HG03439 (cell line): ENCODE results near the gene CMIP.

Experiments used
- ATAC-seq: cut with Tn5 transposase; IDR thresholded peaks from one replicate; pipeline ENCODE4 v1.9.1; 2021; ENCODE audit warnings: mild to moderate bottlenecking, moderate library complexity; ENCODE audit not compliant: unreplicated experiment

CMIP gene

DNA sequence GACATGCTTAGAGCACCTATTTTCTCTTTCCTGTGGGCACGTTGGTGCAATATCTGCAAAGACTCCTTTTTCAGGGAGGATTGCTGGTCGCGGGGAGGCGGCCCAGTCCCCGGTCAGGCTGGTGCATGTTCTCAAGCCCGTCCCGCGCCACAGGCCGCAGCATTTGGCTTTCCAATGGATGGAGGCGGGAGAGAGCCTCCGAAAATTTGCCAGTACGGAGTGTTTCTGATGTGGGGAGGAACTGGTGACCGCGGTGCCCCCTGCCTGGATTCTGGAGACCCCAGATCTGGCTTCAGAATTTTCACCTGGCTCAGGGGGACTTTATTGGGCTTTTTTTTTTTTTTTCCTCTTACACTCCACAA lies 2.3 kb downstream of the CMIP start:
- no peak for ATAC-seq

DNA sequence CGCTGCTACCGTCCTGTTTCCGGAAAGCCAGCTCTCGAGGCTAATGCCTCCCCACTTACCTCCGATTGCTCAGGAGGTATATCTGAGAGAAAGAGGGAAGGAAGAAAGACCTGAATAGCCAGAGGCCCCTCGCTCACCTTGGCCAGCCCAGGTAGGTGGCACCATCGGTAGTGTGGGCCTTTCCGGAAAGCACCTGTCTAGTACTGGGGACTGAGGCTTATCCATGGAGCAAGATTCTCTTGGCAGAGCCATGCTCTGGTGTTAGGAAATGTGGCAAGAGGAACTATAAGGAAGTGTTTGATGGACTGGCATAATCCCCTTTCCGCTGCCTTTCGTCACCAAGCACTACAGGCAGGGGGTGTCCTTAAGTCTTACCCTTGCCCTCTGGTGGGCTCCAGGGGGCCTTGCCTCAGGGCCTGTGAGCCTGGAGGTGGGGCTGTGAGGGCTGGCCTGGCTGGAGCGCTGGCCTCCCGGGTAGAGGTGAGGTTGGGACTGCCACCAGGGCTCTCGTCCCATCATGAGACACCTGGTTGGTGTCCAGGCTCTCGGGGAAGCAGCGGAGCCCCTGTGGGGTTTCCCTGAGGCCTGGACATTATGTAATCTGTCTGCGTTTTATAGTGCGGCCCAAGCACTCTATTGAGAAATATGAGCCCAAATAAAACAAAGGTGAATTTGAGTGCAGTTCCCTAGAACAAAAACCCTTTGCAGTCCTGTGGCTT lies 2.9 kb downstream of the CMIP start:
- no peak for ATAC-seq

GRCh38 chr16:81448154-81449131 lies 3.8 kb downstream of the CMIP start:
- no peak for ATAC-seq

DNA sequence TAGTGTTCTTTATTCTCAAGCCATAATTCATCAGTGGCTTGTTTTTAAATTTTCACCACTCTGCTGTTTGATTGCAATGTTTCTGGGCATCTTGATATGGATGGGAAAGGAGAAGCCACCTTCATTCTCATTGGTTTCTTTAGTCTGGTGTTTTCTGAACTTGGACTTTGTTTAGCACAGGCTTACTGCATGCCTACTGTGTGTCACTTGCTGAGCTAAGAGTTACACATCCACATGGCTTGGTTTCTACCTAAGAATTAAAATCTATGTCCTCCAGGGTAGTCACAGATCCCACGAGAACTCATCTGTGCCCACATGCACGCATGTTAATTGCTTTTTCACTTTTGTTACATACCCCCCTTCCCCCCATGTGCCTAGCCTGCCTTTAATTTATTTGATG lies 4.6 kb downstream of the CMIP start:
- no peak for ATAC-seq

- no peak for ATAC-seq
Measured at GRCh38 chr16:81449899-81450608, 5.4 kb downstream of the CMIP start.

DNA sequence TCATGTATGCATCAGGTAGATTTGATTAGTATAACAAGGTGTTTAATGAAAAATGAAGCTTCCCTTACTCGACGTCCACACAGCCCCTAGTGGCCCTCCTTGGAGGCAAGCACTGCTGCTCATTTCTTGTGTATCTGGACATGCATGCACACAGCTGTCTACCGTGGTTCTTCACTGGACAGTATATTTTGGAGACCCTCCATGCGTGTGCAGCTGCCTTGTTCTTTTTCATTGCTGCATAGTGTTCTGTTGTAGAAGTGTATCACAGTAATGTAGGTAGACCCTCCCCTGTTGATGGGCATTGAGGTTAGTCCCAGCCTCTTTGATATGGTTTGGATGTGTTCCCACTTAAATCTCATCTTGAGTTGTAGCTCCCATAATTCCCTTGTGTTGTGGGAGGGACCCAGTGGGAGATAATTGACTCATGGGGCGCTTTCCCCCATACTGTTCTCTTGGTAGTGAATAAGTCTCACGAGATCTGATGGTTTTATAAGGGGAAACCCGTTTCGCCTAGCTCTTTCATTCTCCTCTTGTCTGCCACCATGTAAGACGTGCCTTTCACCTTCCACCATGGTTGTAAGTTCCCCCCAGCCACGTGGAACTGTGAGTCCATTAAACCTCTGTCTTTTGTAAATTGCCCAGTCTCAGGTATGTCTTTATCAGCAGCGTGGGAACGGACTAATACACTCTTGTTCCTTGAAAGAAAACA lies 6.3 kb downstream of the CMIP start:
- ATAC-seq: no peak

DNA sequence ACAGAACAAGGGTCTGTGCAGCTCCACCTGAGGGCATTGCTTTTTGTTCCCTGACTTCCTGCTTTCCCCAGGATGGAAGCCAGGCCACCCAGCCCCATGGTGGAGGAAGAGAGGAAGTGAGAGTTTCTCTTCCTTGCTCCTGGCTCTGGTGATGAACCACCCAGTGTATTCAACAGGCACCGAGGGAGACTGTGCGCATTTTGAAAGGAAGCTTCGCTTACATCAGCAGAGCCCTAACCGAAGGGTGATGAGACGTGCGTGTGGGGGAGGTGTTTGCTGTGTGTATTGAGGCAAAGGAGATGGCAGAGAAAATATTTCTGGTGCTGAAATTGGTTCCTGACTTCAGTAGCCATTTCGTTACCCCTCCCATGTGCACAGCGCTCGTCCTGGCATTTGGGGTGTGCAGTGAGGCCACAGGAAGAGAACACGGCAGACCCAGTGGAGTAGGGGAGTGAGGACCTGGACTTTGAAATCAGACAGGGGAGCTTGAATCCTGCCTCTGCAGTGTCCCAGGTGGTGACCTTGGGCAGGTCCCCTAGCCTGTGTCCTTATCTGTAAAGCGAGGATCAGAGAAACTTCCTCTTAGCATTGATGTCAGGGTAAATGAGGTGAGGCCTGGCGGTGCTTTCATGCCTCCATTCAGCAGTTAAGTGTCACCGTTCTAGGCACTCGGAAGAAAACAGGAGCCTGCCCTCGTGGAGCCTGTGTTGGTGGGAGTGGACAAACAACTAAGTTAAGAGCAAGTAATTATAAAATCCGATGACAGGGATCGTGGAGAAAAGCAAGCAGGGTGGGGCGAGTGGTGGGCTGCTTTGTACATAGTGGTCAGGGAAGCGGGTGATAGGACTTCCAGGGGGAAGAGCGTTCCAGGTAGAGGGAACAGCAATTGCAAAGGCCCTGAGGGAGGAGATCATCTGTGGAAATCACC lies 7.4 kb downstream of the CMIP start:
- no peak for ATAC-seq

- ATAC-seq: no peak
Measured at GRCh38 chr16:81453091-81453728, 8.6 kb downstream of the CMIP start.

DNA sequence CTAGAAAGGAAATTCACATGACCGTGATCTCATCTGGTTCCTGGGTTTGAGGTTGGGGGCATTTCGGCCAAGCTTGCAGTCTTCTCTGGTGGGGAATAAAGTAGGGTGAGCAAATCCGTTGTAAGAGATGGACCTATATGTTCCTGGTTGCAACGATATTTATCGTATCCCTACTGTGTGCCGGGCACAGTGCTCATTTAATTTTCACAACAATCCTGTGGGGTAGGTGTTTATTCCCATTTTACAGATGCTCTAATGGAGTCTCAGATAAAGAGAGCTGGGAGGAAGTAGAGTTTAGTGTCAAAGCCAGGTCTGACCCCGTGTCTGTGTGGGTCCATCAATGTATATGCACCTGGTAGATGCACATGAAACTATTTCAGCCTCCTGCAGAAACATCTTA lies 9.4 kb downstream of the CMIP start:
- ATAC-seq: no peak

- ATAC-seq: no peak
Measured at GRCh38 chr16:81455006-81455405, 10.4 kb downstream of the CMIP start.

- no peak for ATAC-seq
Measured at GRCh38 chr16:81455720-81456494, 11.3 kb downstream of the CMIP start.

DNA sequence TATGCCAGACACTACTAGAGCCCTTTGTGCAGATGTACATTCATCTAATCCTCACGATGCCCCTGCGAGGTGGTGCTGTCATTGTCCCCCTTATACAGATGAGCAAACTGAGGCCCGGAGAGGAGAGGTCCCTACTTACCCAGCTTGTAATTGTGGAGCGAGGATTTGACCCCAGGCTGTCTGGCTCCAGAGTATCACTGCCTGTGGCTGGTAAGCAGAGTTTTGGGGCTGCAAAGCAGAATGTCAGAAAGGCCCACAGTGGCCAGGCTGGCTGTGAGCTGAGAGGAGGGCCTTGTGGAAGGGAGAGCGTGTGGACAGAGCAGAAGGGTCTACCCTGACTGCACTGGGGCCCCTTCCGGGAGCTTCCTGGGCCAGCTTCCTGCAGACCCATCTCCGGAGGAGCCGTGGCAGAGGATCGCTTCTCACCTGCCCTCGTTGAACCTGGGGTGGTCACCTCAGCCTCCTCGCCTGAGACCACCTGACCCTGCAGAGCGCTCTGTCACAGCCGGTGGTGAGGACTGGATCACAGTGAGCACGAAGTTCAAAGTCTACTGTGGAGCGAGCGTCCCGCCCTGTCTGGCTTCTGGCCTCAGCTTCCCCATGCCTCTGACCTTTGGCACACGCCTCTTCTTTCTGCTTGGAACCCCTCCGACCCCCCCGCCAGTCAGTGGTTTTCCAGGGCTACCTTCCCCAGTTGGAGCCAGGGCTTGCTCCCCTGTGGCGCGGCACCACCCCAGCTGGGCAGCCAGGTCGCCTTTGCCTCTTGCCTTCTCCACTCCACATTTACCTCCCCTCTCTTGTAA lies 12.1 kb downstream of the CMIP start:
- ATAC-seq: no peak

DNA sequence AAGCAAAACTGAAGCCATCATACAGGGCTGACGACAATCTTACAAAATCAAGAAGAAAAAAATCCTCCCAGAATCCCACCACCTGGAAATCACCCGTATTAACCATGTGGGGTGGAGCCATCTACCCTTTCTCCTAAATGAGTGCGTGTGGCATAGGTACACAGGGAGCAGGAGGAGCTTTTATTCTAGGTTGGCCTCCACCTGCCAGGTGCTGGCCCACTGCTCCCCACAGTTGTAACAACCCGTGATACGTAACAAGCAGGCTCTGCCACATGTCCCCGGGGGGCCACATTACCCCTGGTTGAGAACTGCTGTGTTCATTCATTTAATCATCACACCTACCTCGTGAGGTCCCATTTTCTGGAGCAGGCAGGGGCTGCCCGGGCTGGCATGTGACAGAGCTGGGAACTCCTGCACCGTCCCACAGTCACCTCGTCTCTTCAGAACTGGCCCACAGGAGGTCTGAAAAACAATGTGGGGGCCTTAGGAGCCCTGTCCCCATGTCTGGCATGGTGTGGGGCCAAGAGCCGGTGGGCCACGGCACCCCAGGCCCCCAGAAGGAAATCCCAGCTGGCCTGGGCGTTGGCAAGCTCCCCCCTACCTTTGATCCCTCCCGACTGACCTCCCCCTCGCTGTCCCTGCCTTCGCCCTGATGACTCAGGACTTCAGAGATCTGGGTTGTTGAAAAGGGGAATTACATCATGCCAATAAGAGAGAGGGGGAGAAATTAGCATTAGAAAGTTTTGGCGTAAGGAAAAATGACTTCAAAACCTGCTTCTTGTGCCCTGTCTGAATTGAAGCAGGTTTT lies 12.9 kb downstream of the CMIP start:
- no peak for ATAC-seq

- ATAC-seq: no peak
Measured at GRCh38 chr16:81458149-81458669, 13.6 kb downstream of the CMIP start.

GRCh38 chr16:81458827-81459598 lies 14.4 kb downstream of the CMIP start:
- ATAC-seq: no peak

DNA sequence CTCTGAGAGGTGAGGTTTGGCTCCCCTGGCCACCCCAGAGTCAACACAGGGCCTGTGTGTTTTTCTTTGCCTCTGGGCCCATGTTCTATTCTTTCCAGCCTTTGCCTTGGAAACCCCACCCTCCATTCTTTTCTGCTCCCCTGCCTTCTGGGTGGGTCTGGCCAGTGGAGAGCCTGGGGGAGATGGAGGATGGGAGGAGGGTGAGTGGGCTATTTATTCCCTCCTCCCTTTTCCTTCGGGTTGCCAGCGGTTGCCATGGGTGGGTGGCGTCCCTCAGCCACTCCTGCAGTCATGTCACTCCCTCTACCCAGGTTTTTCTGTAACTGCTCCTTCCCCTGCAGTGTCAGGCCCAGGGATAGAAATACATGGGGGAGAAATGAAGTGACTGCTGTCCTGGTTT lies 15.5 kb downstream of the CMIP start:
- no peak for ATAC-seq
